GM18870 (cell line): ENCODE measurements around the gene IFNA8.
"Not testable (repeated sequence)": the region's sequence is repeated elsewhere in the genome, so short reads cannot be mapped to it uniquely, and the experiment has no call there.

Source experiments
- ATAC-seq: cut with Tn5 transposase; IDR thresholded peaks from one replicate; pipeline ENCODE4 v1.9.1; 2021; ENCODE audit warnings: moderate library complexity; ENCODE audit not compliant: unreplicated experiment

The IFNA8 gene

GRCh38 chr9:21408817-21409216 is at the start of gene IFNA8:
Gene IFNA8 (plus strand): TSS chr9:21409117. CDS start chr9:21409177, 60 bp downstream.
- ATAC-seq = no peak

GRCh38 chr9:21362287-21362686 is 46.6 kb upstream of the IFNA8 start:
- ATAC-seq = no peak

GRCh38 chr9:21367169-21367568 is 41.7 kb upstream of the IFNA8 start:
- peak; percentile 92 for ATAC-seq

- ATAC-seq = no peak
These were observed 41.0 kb upstream of the IFNA8 start, which contains the start of gene IFNA13 for GRCh38 chr9:21367957-21368356. Gene IFNA13 (minus strand): TSS chr9:21368057. CDS start chr9:21368010, 47 bp downstream.

DNA sequence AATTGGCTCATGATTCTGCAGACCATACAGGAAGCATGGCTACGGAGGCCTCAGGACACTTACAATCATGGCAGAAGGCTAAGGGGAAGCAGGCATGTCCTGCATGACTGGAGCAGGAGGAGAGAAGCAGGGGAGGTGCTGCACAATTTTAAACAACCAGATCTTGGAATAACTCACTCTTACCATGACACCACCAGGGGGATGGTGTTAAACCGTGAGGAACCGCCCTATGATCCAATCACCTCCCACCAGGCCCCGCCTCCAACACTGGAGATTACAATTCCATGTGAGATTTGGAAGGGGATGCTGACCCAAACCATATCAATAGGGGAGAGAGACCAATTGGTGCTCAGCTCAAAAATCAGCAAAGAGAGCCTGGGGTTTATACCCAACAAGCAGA is 37.5 kb upstream of the IFNA8 start:
- not testable (repeated sequence) for ATAC-seq

- ATAC-seq = peak; percentile 98
These were observed 27.2 kb upstream of the IFNA8 start for GRCh38 chr9:21381448-21382339.

DNA sequence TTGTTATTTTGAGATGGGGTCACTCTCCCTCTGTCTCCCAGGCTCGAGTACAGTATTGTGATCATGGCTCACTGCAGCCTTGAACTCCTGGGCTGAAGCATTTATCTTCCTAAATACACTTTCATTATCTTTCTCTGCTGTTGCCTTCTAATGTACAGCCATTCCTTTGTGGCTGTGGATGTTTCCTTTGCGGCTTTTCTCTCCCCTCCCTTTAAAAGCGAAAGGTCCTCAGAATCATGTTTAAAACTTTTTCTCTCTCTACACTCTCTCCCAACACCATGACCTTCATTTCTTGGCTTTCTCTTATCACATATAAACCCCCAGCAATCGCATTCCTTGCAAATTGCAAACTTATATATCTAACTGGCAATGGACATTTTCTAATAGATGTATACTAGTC is 25.3 kb upstream of the IFNA8 start:
- ATAC-seq = no peak

DNA sequence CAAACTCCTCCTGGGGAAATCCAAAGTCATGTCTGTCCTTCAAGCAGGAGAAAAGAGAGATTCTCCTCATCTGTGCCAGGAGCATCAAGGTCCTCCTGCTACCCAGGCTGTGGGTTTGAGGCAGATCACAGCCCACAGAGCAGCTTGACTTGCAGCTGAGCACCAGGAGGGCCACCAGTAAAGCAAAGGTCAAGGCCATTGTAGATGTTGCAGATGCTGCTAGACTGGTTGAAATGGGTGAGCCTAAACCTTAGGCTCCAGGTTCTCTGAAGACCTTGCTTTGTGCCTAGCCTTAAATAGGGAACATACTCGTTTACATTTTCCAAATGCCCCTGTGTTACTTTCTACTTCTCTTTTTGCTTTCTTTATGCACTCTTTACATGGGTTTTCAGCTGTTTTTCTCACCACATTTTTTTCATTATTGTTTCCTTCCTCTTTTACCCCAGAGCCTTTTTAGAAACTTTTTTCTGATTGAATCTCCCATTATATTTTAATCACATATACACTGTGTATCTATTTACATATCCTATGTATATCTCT is 23.7 kb upstream of the IFNA8 start, which contains the start of gene IFNA2:
Gene IFNA2 (minus strand): TSS at position 268 of the 540 bp plus-strand sequence. CDS start 69 bp downstream, at position 199.
- ATAC-seq = no peak

DNA sequence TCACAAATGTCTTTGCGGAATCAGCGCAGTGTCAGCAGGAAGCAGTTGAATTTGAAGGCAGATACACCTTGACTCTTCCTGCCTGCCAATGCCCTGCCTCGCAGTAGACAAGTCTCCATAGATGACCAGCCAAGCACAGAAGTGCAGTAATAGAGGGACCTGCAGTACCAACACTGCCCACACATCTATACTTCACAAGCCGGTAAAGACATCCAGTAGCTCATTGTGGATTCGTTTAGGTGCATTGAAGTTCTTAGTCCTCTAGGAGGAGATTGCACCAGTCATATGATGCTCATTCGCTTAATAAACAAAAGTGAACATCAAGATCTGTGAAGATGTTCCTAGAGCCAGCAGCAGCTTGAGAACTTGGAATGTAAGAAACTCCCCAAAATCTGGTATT is 16.6 kb upstream of the IFNA8 start:
- ATAC-seq = peak; percentile 86

- ATAC-seq = peak; percentile 47
These were observed 12.9 kb upstream of the IFNA8 start for GRCh38 chr9:21395778-21396717.

GRCh38 chr9:21398955-21399489 is 9.9 kb upstream of the IFNA8 start:
- no peak for ATAC-seq

- ATAC-seq = no peak
These were observed 9.0 kb upstream of the IFNA8 start for GRCh38 chr9:21399956-21400355.

- no peak for ATAC-seq
These were observed 6.3 kb upstream of the IFNA8 start for GRCh38 chr9:21402386-21403251.

GRCh38 chr9:21404146-21404545 is 4.8 kb upstream of the IFNA8 start:
- ATAC-seq = no peak

GRCh38 chr9:21412107-21412506 is 3.2 kb downstream of the IFNA8 start:
- no peak for ATAC-seq

DNA sequence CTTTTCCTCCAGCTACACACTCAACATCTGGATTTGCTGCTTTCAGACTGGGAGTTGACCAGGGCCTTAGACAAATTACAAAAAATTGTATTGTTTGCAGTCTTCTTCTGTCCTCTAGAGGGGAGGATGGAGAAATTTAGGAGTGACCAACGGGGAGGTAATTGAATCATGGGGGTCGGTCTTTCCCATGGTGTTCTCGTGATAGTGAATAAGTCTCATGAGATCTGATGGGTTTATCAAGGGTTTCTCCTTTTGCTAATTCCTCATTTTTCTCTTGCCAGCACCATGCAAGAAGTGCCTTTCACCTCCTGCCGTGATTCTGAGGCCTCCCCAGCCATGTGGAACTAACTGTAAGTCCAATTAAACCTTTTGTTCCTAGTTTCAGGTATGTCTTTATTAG is 4.2 kb downstream of the IFNA8 start:
- ATAC-seq = no peak

DNA sequence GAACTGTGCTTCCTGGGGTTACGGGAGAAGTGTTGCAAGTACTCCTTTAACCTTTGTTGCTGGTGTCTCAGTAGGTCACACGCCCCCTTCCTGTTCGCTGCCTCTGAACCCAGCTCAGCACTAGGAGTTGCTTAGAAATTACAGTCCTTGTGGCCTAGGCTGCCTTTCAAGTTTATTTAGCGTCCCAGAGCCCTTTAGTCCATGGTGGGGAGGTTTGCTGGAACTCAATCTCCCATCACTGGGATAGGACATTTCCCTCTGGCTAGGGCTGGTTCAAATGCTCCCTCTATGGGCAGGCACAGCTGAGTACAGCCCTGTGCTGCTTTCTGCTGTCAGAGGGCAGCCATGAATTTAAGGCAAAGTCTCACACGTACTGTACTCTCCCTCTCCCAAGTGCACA is 4.7 kb downstream of the IFNA8 start:
- ATAC-seq = no peak

DNA sequence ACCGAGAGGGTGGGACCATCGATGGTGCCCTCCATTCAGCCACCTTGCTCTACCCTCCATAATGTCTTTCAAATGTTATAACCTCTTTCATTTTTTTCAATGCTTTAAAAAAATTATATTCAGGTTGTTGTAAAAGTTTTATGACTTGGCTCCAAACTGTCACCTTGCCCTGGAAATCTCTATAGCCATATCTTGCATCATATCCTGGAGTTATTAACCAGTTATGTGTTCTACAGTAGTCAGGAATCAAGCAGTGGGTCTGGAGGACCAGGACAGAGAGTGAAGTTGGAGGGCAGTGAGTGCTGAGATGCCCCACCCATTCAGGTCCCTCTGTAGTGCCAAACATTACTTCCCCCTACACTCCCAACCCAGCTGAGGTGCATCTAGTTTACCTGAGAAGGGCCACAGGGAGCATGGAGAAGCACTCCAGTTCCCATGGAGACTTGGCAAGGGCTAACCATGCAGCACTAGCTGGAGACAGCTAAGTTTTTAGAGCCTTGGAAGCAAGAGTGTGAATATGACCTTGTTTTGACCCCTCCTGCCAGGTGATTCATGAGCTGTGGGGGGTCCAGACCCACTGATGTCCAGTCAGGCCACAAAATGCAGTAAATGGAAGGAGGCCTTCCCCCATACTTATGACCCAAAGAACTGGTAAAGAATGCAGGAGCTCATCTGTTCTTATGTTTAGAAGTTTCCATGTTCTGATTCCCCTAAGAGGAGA is 5.5 kb downstream of the IFNA8 start:
- ATAC-seq = no peak
